Measurements from ENCODE around the gene NDUFAF8. TPM values are rescaled to one million over a fixed set of nuclear protein-coding genes. Genes with fewer than 3 reads are reported as not detected.

The NDUFAF8 gene
- total RNA-seq, 4 donors from 2014 or later, result 22.0 to 67.0 (median 34.3) TPM

GRCh38 chr17:81245665-81246342 lies 6.7 kb downstream of the NDUFAF8 start:
- no peak for TF ChIP-seq POLR2A (IDR thresholded peaks at IDR 0.05)
- no peak overlapping the region for H3K4me3 ChIP-seq
- WGBS, 2 donors, result 82 to 87% methylated on average over 14 to 23 of the region's 37 CpGs

GRCh38 chr17:81246343-81246670 lies 7.2 kb downstream of the NDUFAF8 start:
- no peak for DNase-seq
- TF ChIP-seq POLR2A (IDR thresholded peaks at IDR 0.05) (no peak), CTCF (IDR thresholded peaks at IDR 0.05) (no peak)
- peaks cover 0 to 9% (median 0%) of the 10 kb centered on the region in 3 donors for H3K4me1 ChIP-seq
- no peaks in the 10 kb centered on the region for H3K27me3 ChIP-seq
- 80% methylated on average over 1 of the region's 10 CpGs; no CpG with 5 or more reads in 1 of the 2 donors for WGBS, 2 donors
- no peak overlapping the region for H3K4me3 ChIP-seq
- no peaks in the 10 kb centered on the region for H3K9me3 ChIP-seq
- no peak overlapping the region for H3K27ac ChIP-seq
- peaks cover 0 to 50% (median 5%) of the 10 kb centered on the region in 3 donors for H3K36me3 ChIP-seq
- intact Hi-C loops (cut with DNase I), result no loop called here

More at GRCh38 chr17:81245665-81246342, 6.7 kb downstream of the NDUFAF8 start:
- H3K27ac ChIP-seq, result no peak overlapping the region
- intact Hi-C loops (cut with DNase I), result no loop called here
- DNase-seq, result no peak
- peaks cover 0 to 50% (median 5%) of the 10 kb centered on the region in 3 donors for H3K36me3 ChIP-seq
- H3K27me3 ChIP-seq, result no peaks in the 10 kb centered on the region
- H3K4me1 ChIP-seq, result peaks cover 1 to 14% (median 2%) of the 10 kb centered on the region in 3 donors
- H3K9me3 ChIP-seq, result no peaks in the 10 kb centered on the region

GRCh38 chr17:81246679-81247338 lies 7.7 kb downstream of the NDUFAF8 start:
- Histone ChIP-seq H3K27me3 (no peaks in the 10 kb centered on the region), H3K36me3 (peaks cover under 1 to 51% (median 9%) of the 10 kb centered on the region in 3 donors), H3K4me1 (peaks cover 0 to 4% (median 0%) of the 10 kb centered on the region in 3 donors), H3K9me3 (no peaks in the 10 kb centered on the region), H3K27ac (no peak overlapping the region), H3K4me3 (no peak overlapping the region)
- TF ChIP-seq CTCF (IDR thresholded peaks at IDR 0.05) (no peak), POLR2A (IDR thresholded peaks at IDR 0.05) (no peak)
- DNase-seq, result no peak
- intact Hi-C loops (cut with DNase I), result no loop called here
- 95% methylated on average over 9 of the region's 28 CpGs; no CpG with 5 or more reads in 1 of the 2 donors for WGBS, 2 donors

- Histone ChIP-seq H3K27me3 (no peaks in the 10 kb centered on the region), H3K27ac (no peak overlapping the region), H3K4me1 (no peaks in the 10 kb centered on the region), H3K36me3 (peaks cover 7 to 58% (median 14%) of the 10 kb centered on the region in 3 donors), H3K4me3 (no peak overlapping the region), H3K9me3 (no peaks in the 10 kb centered on the region)
- intact Hi-C loops (cut with DNase I), result no loop called here
- no peak for TF ChIP-seq POLR2A (IDR thresholded peaks at IDR 0.05)
- TF ChIP-seq CTCF (IDR thresholded peaks at IDR 0.05), result no peak
- 86 to 93% methylated on average over 9 to 10 of the region's 15 CpGs for WGBS, 2 donors
- no peak for DNase-seq
Measured at GRCh38 chr17:81247339-81247990, 8.3 kb downstream of the NDUFAF8 start.

GRCh38 chr17:81248649-81249048 lies 9.5 kb downstream of the NDUFAF8 start:
- H3K4me3 ChIP-seq, result no peak overlapping the region
- H3K9me3 ChIP-seq, result no peaks in the 10 kb centered on the region
- intact Hi-C loops (cut with DNase I), result no loop called here
- no peak for DNase-seq
- H3K27ac ChIP-seq, result no peak overlapping the region
- peaks cover 8 to 65% (median 14%) of the 10 kb centered on the region in 3 donors for H3K36me3 ChIP-seq
- no peaks in the 10 kb centered on the region for H3K27me3 ChIP-seq
- TF ChIP-seq CTCF (IDR thresholded peaks at IDR 0.05), result no peak
- TF ChIP-seq POLR2A (IDR thresholded peaks at IDR 0.05), result no peak
- peaks cover 0 to 7% (median 0%) of the 10 kb centered on the region in 3 donors for H3K4me1 ChIP-seq
- 60 to 100% methylated on average over 1 to 2 of the region's 16 CpGs for WGBS, 2 donors

Data from esophagus squamous epithelium (tissue), 5 donors.